K562 (cell line): ENCODE data around the gene NUDT14. TPM values are rescaled to one million over a fixed set of nuclear protein-coding genes. Genes with fewer than 3 reads are reported as not detected.

Experiments used
- ATAC-seq: fragments of 200-7000 bp; cut with Tn5 transposase; 3 replicates; pipeline ENCODE4 v1.9.1; 2020; ENCODE audit warnings: moderate library complexity
- BruUV-seq: library from RNA; stranded (reverse); fragments of 400-500 nt; replicated peaks from 2 replicates; lab custom pipeline; 2021; lab: Mats Ljungman, UMichigan
- CTCF ChIA-PET: fragments of 300-600 bp; formaldehyde crosslinking; extraction: SDS; loops from one replicate; lab custom pipeline; 2021; ENCODE audit warnings: low intra/inter-chr PET ratio; lab: Yijun Ruan, JAX
- POLR2A ChIA-PET: fragments of 300-600, 350-650 bp; sonication (Branson Sonifier 250); formaldehyde crosslinking; extraction: SDS; loops from one replicate; lab custom pipeline; 2021; ENCODE audit warnings: antibody characterized with exemption, inconsistent platforms; lab: Yijun Ruan, JAX
- DNase-seq, 4 experiments: peaks; one replicate each; pipeline versions ENCODE4 v3.0.0 to v3.0.0-alpha.2; 2011 to 2018; ENCODE audit warnings: low spot score in 3 of 4, mixed read lengths in 3 of 4; ENCODE audit errors: extremely low read depth in 1 of 4
- FAIRE-seq: peaks from 2 replicates; lab custom pipeline; 2011; peaks lifted over from hg19 to GRCh38; lab: Jason Lieb, UNC
- H2AFZ ChIP-seq: 2 replicates; pipeline ENCODE4 v1.6.0; 2011; ENCODE audit warnings: low read depth, low read length, control low read depth, inconsistent platforms
- H3K27ac ChIP-seq: fragments of 200-600 bp; 3 replicates; pipeline ENCODE4 v1.8.0; 2011; ENCODE audit warnings: low read depth, mild to moderate bottlenecking, control low read depth, inconsistent platforms, low read length, moderate library complexity, mixed read lengths; ENCODE audit errors: extremely low read depth
- H3K27me3 ChIP-seq, 2 experiments: fragments of 300-600 bp in 1 of 2; 2 replicates in 1 of 2; 3 replicates in 1 of 2; pipeline versions ENCODE4 v1.6.0 to v1.8.0; 2011; ENCODE audit warnings: inconsistent platforms in 2 of 2, low read length in 2 of 2, mild to moderate bottlenecking in 1 of 2, mixed read lengths in 1 of 2, moderate library complexity in 1 of 2; ENCODE audit not compliant: control insufficient read depth in 2 of 2, insufficient read depth in 2 of 2
- H3K36me3 ChIP-seq: fragments of 300-600 bp; 3 replicates; pipeline ENCODE4 v1.8.0; 2011; ENCODE audit warnings: mild to moderate bottlenecking, low read length, inconsistent platforms; ENCODE audit not compliant: control insufficient read depth, insufficient read depth
- H3K4me1 ChIP-seq, 2 experiments: fragments of 200-600 bp in 1 of 2; replicated peaks in 1 of 2; 2 replicates in 1 of 2; 3 replicates in 1 of 2; pipeline versions ENCODE4 v1.5.1 to v1.8.0; 2011; ENCODE audit warnings: inconsistent platforms in 2 of 2, low read length in 2 of 2, mild to moderate bottlenecking in 1 of 2, mixed read lengths in 1 of 2, moderate library complexity in 1 of 2; ENCODE audit not compliant: control insufficient read depth in 2 of 2, insufficient read depth in 2 of 2
- H3K4me2 ChIP-seq: 2 replicates; pipeline ENCODE4 v1.6.1; 2011; ENCODE audit warnings: low read length, control low read depth, inconsistent platforms, mixed read lengths; ENCODE audit not compliant: insufficient read depth
- H3K4me3 ChIP-seq: fragments of 200-600 bp; sonication (generic), shearing (Covaris generic); 2 replicates; pipeline ENCODE4 v1.5.1; 2016; ENCODE audit warnings: control low read depth, inconsistent platforms
- H3K79me2 ChIP-seq: fragments of 200-600 bp; 3 replicates; pipeline ENCODE4 v1.8.0; 2011; ENCODE audit warnings: low read length, inconsistent platforms; ENCODE audit not compliant: control insufficient read depth, insufficient read depth
- H3K9ac ChIP-seq, 2 experiments: 2 replicates each; pipeline versions ENCODE4 v1.6.0 to v1.6.1; 2011; ENCODE audit warnings: low read depth in 2 of 2, low read length in 2 of 2, control low read depth in 1 of 2, inconsistent platforms in 1 of 2, mild to moderate bottlenecking in 1 of 2, mixed read lengths in 1 of 2; ENCODE audit not compliant: insufficient read depth in 1 of 2
- H3K9me1 ChIP-seq: one replicate; pipeline ENCODE4 v1.6.0; 2011; ENCODE audit warnings: inconsistent platforms, mild to moderate bottlenecking, low read length, moderate library complexity; ENCODE audit not compliant: control insufficient read depth, insufficient read depth
- H3K9me3 ChIP-seq: replicated peaks from 2 replicates; pipeline ENCODE4 v1.5.1; 2011; ENCODE audit warnings: low read depth, low read length, inconsistent platforms; ENCODE audit not compliant: control insufficient read depth, insufficient read depth
- H4K20me1 ChIP-seq: replicated peaks from 2 replicates; pipeline ENCODE4 v1.6.1; 2011; ENCODE audit warnings: low read length, inconsistent platforms, mixed read lengths; ENCODE audit not compliant: control insufficient read depth, insufficient read depth
- ATF1 ChIP-seq, 2 experiments: fragments of 450-650 bp in 1 of 2; IDR thresholded peaks; 2 replicates each; pipeline ENCODE4 v1.6.1; 2016; ENCODE audit warnings: missing compliant biosample characterization in 1 of 2, missing genetic modification characterization in 1 of 2
- ATF4 ChIP-seq: fragments of 450-650 bp; formaldehyde crosslinking; IDR thresholded peaks from 2 replicates; pipeline ENCODE4 v1.4.0; 2022; ENCODE audit warnings: mild to moderate bottlenecking, moderate library complexity
- CBFB ChIP-seq: sonication (generic); formaldehyde crosslinking; IDR thresholded peaks from 2 replicates; pipeline ENCODE4 v1.4.0; 2020; ENCODE audit warnings: mild to moderate bottlenecking, missing genetic modification reagents
- CREB1 ChIP-seq, 2 experiments: sonication (generic) in 1 of 2; formaldehyde crosslinking in 1 of 2; IDR thresholded peaks; 2 replicates each; pipeline versions ENCODE4 v1.6.1 to v1.8.0; 2012 to 2022; ENCODE audit warnings: inconsistent platforms in 1 of 2, mild to moderate bottlenecking in 1 of 2, missing genetic modification reagents in 1 of 2, moderate library complexity in 1 of 2
- ETS2 ChIP-seq: IDR thresholded peaks from 2 replicates; pipeline ENCODE4 v1.6.1; 2016; ENCODE audit warnings: borderline replicate concordance, missing genetic modification characterization, mild to moderate bottlenecking, moderate library complexity, missing compliant biosample characterization; ENCODE audit not compliant: poor library complexity, severe bottlenecking
- FOSL1 ChIP-seq: fragments of 200-800 bp; sonication (Bioruptor generic); conservative IDR thresholded peaks from 2 replicates; pipeline ENCODE4 v1.6.1; 2016; ENCODE audit warnings: missing genetic modification characterization, missing compliant biosample characterization
- MED1 ChIP-seq: sonication (generic); formaldehyde crosslinking; IDR thresholded peaks from 2 replicates; pipeline ENCODE4 v1.8.1; 2023; ENCODE audit warnings: missing genetic modification reagents, borderline replicate concordance
- NR2C2 ChIP-seq, 2 experiments: fragments of 200-800 bp in 1 of 2; sonication (Bioruptor generic) in 1 of 2; sonication (generic) in 1 of 2; formaldehyde crosslinking in 1 of 2; IDR thresholded peaks; 2 replicates each; pipeline versions ENCODE4 v1.6.1 to v1.8.0; 2016 to 2022; ENCODE audit warnings: mild to moderate bottlenecking in 1 of 2, missing compliant biosample characterization in 1 of 2, missing genetic modification characterization in 1 of 2, missing genetic modification reagents in 1 of 2
- OTX1 ChIP-seq: fragments of 450-650 bp; formaldehyde crosslinking; IDR thresholded peaks from 2 replicates; pipeline ENCODE4 v1.4.0; 2022; ENCODE audit warnings: mild to moderate bottlenecking
- RB1 ChIP-seq: fragments of 450-650 bp; IDR thresholded peaks from 2 replicates; pipeline ENCODE4 v1.6.1; 2017; ENCODE audit warnings: low read depth, mild to moderate bottlenecking
- SNAPC5 ChIP-seq: fragments of 250-450 bp; sonication (Bioruptor Pico); IDR thresholded peaks from 2 replicates; pipeline ENCODE4 v1.8.0; 2021; ENCODE audit warnings: moderate library complexity, mild to moderate bottlenecking, inconsistent platforms
- XRCC4 ChIP-seq: IDR thresholded peaks from one replicate; pipeline ENCODE4 v1.6.1; 2011; ENCODE audit not compliant: insufficient read depth, insufficient read length; ENCODE audit errors: extremely low read depth
- ZNF217 ChIP-seq: sonication (generic); formaldehyde crosslinking; IDR thresholded peaks from 2 replicates; pipeline ENCODE4 v1.8.0; 2022; ENCODE audit warnings: mild to moderate bottlenecking, missing genetic modification reagents
- WGBS: fragments of 100-300 bp; shearing (Covaris generic); methylation state at CpG from one replicate; pipeline ENCODE4 v1.1.6; 2016; ENCODE audit warnings: low coverage, mixed read lengths; ENCODE audit not compliant: insufficient coverage; ENCODE audit errors: missing lambda C conversion rate; 5-methylcytosine and 5-hydroxymethylcytosine counted together
- in situ Hi-C: fragments of 300-500 bp; cut with MboI; formaldehyde crosslinking; loops from 4 replicates; pipeline ENCODE4 v1.15.0; 2018; ENCODE audit warnings: inconsistent platforms, mixed read lengths
- intact Hi-C: fragments of 100-400 bp; cut with micrococcal nuclease; formaldehyde crosslinking; loops from 2 replicates; pipeline ENCODE4 v1.14.2; 2022
- polyA plus RNA-seq, 8 experiments: library from polyadenylated mRNA; depleted of rRNA in 4 of 8; stranded (reverse) in 5 of 8; unstranded in 3 of 8; fragments of >200 nt; fragmentation: Nextera tagmentation in 2 of 8; fragmentation: Illumina TruSeq in 1 of 8; extraction: Ambion mirVana in 2 of 8; extraction: Trizol in 1 of 8; gene quantifications; 2 replicates each; pipeline versions ENCODE4 v1.2.1 to v1.2.3, GENCODE V29; 2011 to 2014; ENCODE audit warnings: inconsistent platforms in 1 of 8, missing spikeins in 1 of 8
- total RNA-seq, 7 experiments: library from RNA; depleted of rRNA in 6 of 7; stranded (reverse); fragments of >200 nt in 6 of 7; fragmentation: Illumina TruSeq in 2 of 7; extraction: Trizol in 2 of 7; gene quantifications; 2 replicates each; pipeline versions ENCODE4 v1.2.1 to v1.2.3, GENCODE V29; 2011 to 2021; ENCODE audit warnings: low replicate concordance in 1 of 7
- TF ChIP-seq, protein P1 (sequence below): fragments of 250-450 bp; sonication (Bioruptor Pico); IDR thresholded peaks from 2 replicates; pipeline ENCODE4 v1.5.0; 2021
- TF ChIP-seq, protein P2 (sequence below): fragments of 450-650 bp; IDR thresholded peaks from 2 replicates; pipeline ENCODE4 v1.6.1; 2016; ENCODE audit warnings: low read depth, mild to moderate bottlenecking, moderate library complexity

NUDT14 gene
- total and polyA plus RNA-seq, 9 of the 15 experiments (the other 6 are each of a cell fraction or from before 2014, with no cell fraction given): 0.14 to 16.3 (median 8.2) TPM

GRCh38 chr14:105150368-105151083 lies 30.6 kb downstream of the NUDT14 start:
- 84% methylated on average over 6 of the region's 35 CpGs for WGBS
- POLR2A ChIA-PET: no interaction called here
- no TSS peak for BruUV-seq
- FAIRE-seq: no peak
- TF ChIP-seq MED1 (CRISPR knock-in tag) (no peak), CBFB (CRISPR knock-in tag) (no peak), ZNF217 (CRISPR knock-in tag) (no peak), ATF4 (CRISPR knock-in tag) (no peak), CREB1 (IDR thresholded peaks at IDR 0.05) (no peak), CREB1 (CRISPR knock-in tag; IDR thresholded peaks at IDR 0.05) (no peak), XRCC4 (no peak), ETS2 (tag) (no peak), SNAPC5 (CRISPR knock-in tag) (no peak), FOSL1 (no peak), ATF1 (CRISPR knock-in tag; IDR thresholded peaks at IDR 0.05) (no peak), ATF1 (tag; IDR thresholded peaks at IDR 0.05) (no peak), RB1 (no peak), NR2C2 (CRISPR knock-in tag; IDR thresholded peaks at IDR 0.05) (no peak), NR2C2 (tag; IDR thresholded peaks at IDR 0.05) (no peak), OTX1 (CRISPR knock-in tag) (no peak)
- TF ChIP-seq, protein P1, sequence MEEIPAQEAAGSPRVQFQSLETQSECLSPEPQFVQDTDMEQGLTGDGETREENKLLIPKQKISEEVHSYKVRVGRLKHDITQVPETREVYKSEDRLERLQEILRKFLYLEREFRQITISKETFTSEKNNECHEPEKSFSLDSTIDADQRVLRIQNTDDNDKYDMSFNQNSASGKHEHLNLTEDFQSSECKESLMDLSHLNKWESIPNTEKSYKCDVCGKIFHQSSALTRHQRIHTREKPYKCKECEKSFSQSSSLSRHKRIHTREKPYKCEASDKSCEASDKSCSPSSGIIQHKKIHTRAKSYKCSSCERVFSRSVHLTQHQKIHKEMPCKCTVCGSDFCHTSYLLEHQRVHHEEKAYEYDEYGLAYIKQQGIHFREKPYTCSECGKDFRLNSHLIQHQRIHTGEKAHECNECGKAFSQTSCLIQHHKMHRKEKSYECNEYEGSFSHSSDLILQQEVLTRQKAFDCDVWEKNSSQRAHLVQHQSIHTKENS: no peak
- TF ChIP-seq, protein P2, sequence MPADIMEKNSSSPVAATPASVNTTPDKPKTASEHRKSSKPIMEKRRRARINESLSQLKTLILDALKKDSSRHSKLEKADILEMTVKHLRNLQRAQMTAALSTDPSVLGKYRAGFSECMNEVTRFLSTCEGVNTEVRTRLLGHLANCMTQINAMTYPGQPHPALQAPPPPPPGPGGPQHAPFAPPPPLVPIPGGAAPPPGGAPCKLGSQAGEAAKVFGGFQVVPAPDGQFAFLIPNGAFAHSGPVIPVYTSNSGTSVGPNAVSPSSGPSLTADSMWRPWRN: no peak
- TF ChIP-seq, all 486 proteins: peak for 0
- no peak overlapping the region for H3K4me2 ChIP-seq
- no peaks in the 10 kb centered on the region for H3K9me1 ChIP-seq
- H3K4me1 ChIP-seq: peaks cover 0 to 18% of the 10 kb centered on the region in 2 experiments; a peak in 1 of 5 replicates
- intact Hi-C loops (no loop called here), in situ Hi-C loops (no loop called here)
- no peaks in the 10 kb centered on the region for H3K79me2 ChIP-seq
- H3K9ac ChIP-seq: no peak overlapping the region
- DNase-seq (no peak), ATAC-seq (no peak)
- no peaks in the 10 kb centered on the region for H3K9me3 ChIP-seq
- H2AFZ ChIP-seq: no peak overlapping the region
- no peaks in the 10 kb centered on the region for H4K20me1 ChIP-seq
- CTCF ChIA-PET: no interaction called here
- H3K27me3 ChIP-seq: no peaks in the 10 kb centered on the region
- no peak overlapping the region for H3K4me3 ChIP-seq
- H3K36me3 ChIP-seq: peaks cover 26% of the 10 kb centered on the region; the same call in 1 of the 3 replicates
- no peak overlapping the region for H3K27ac ChIP-seq
